Liver (tissue), 9 donors: Measurements from ENCODE around the gene THBD. TPM values are rescaled to one million over a fixed set of nuclear protein-coding genes. Genes with fewer than 3 reads are reported as not detected.

Experiments
- DNase-seq: peaks from one replicate; pipeline ENCODE4 v3.0.0-alpha.2; 2017; ENCODE audit warnings: low spot score
- H3K27ac ChIP-seq, 2 donors: one replicate each; pipeline ENCODE4 v1.7.0; 2013; ENCODE audit warnings: inconsistent platforms in 2 of 2, low read length in 2 of 2, control low read depth in 1 of 2, low read depth in 1 of 2, mild to moderate bottlenecking in 1 of 2
- H3K27me3 ChIP-seq, 4 donors: one replicate each; pipeline versions ENCODE4 v1.6.1 to v1.7.0; 2013; ENCODE audit warnings: low read length in 3 of 4, inconsistent platforms in 1 of 4, mild to moderate bottlenecking in 1 of 4, moderate library complexity in 1 of 4; ENCODE audit not compliant: control insufficient read depth in 4 of 4, insufficient read depth in 4 of 4
- H3K36me3 ChIP-seq, 4 donors: one replicate each; pipeline versions ENCODE4 v1.6.1 to v1.7.0; 2013; ENCODE audit warnings: low read length in 3 of 4, mild to moderate bottlenecking in 3 of 4, low read depth in 1 of 4, moderate library complexity in 1 of 4; ENCODE audit not compliant: control insufficient read depth in 4 of 4, insufficient read depth in 3 of 4
- H3K4me1 ChIP-seq, 4 donors: one replicate each; pipeline versions ENCODE4 v1.6.1 to v1.7.0; 2013; ENCODE audit warnings: low read length in 3 of 4, mild to moderate bottlenecking in 3 of 4, moderate library complexity in 1 of 4; ENCODE audit not compliant: control insufficient read depth in 4 of 4, insufficient read depth in 4 of 4
- H3K4me3 ChIP-seq, 3 donors: one replicate each; pipeline versions ENCODE4 v1.6.1 to v1.7.0; 2013; ENCODE audit warnings: low read length in 3 of 3, control low read depth in 1 of 3, low read depth in 1 of 3, mild to moderate bottlenecking in 1 of 3
- H3K9ac ChIP-seq, 2 donors: one replicate each; pipeline ENCODE4 v1.7.0; 2013; ENCODE audit warnings: low read length in 2 of 2, mild to moderate bottlenecking in 2 of 2, moderate library complexity in 2 of 2, control low read depth in 1 of 2, low read depth in 1 of 2
- H3K9me3 ChIP-seq, 4 donors: one replicate each; pipeline versions ENCODE4 v1.6.1 to v1.7.0; 2013; ENCODE audit warnings: low read length in 3 of 4; ENCODE audit not compliant: control insufficient read depth in 4 of 4
- FOXA2 ChIP-seq: IDR thresholded peaks from 2 replicates; pipeline ENCODE4 v1.6.1; 2016; ENCODE audit warnings: antibody characterized with exemption
- GABPA ChIP-seq, 2 donors: IDR thresholded peaks in 1 of 2; conservative IDR thresholded peaks in 1 of 2; 2 replicates each; pipeline ENCODE4 v1.6.1; 2016; ENCODE audit warnings: antibody characterized with exemption in 2 of 2, mild to moderate bottlenecking in 1 of 2, moderate library complexity in 1 of 2
- JUND ChIP-seq, 2 donors: IDR thresholded peaks; 2 replicates each; pipeline ENCODE4 v1.6.1; 2016; ENCODE audit warnings: antibody characterized with exemption in 2 of 2
- RAD21 ChIP-seq, 2 donors: IDR thresholded peaks; 2 replicates each; pipeline ENCODE4 v1.6.1; 2016; ENCODE audit warnings: antibody characterized with exemption in 2 of 2, mild to moderate bottlenecking in 2 of 2
- RXRA ChIP-seq, 2 donors: IDR thresholded peaks; 2 replicates each; pipeline ENCODE4 v1.6.1; 2017 to 2018; ENCODE audit warnings: antibody characterized with exemption in 2 of 2, mild to moderate bottlenecking in 1 of 2
- TAF1 ChIP-seq: conservative IDR thresholded peaks from 2 replicates; pipeline ENCODE4 v1.6.1; 2016; ENCODE audit warnings: antibody characterized with exemption, mild to moderate bottlenecking
- WGBS: extraction: QIAGEN DNeasy Blood & Tissue Kit; methylation state at CpG from one replicate; pipeline ENCODE4 v1.1.7; 2013; 5-methylcytosine and 5-hydroxymethylcytosine counted together
- polyA plus RNA-seq, 2 donors: library from polyadenylated mRNA; stranded (reverse) in 1 of 2; unstranded in 1 of 2; fragments of 200-250 nt in 1 of 2; fragments of >200 nt in 1 of 2; fragmentation: Nextera tagmentation in 1 of 2; extraction: Ambion mirVana in 1 of 2; gene quantifications; one replicate each; pipeline versions ENCODE4 v1.2.1 to v1.2.3, GENCODE V29; 2013 to 2015
- total RNA-seq, 2 donors: library from RNA; depleted of rRNA; stranded (reverse); fragments of >200 nt; gene quantifications; one replicate each; pipeline ENCODE4 v1.2.3, GENCODE V29; 2014
- TF ChIP-seq, protein P1 (sequence below): IDR thresholded peaks from 2 replicates; pipeline ENCODE4 v1.6.1; 2016; ENCODE audit warnings: antibody characterized with exemption, mild to moderate bottlenecking
- TF ChIP-seq, protein P2 (sequence below): IDR thresholded peaks from 2 replicates; pipeline ENCODE4 v1.6.1; 2016; ENCODE audit warnings: antibody characterized with exemption
- TF ChIP-seq, protein P3 (sequence below): fragments of 150-350 bp; IDR thresholded peaks from 2 replicates; pipeline ENCODE4 v1.5.1; 2017; ENCODE audit warnings: improper control_type of control experiment, low read depth, low read length; ENCODE audit not compliant: missing input control
- TF ChIP-seq, protein P4 (sequence below): IDR thresholded peaks from 2 replicates; pipeline ENCODE4 v1.6.1; 2016; ENCODE audit warnings: antibody characterized with exemption
- donor health status: healthy.
- donor health status: healthy.
- donor health status: healthy.
- donor health status: healthy.
- donor health status: healthy.

The THBD gene
- total and polyA plus RNA-seq, 4 donors, result 1.4 to 6.6 (median 3.1) TPM

DNA sequence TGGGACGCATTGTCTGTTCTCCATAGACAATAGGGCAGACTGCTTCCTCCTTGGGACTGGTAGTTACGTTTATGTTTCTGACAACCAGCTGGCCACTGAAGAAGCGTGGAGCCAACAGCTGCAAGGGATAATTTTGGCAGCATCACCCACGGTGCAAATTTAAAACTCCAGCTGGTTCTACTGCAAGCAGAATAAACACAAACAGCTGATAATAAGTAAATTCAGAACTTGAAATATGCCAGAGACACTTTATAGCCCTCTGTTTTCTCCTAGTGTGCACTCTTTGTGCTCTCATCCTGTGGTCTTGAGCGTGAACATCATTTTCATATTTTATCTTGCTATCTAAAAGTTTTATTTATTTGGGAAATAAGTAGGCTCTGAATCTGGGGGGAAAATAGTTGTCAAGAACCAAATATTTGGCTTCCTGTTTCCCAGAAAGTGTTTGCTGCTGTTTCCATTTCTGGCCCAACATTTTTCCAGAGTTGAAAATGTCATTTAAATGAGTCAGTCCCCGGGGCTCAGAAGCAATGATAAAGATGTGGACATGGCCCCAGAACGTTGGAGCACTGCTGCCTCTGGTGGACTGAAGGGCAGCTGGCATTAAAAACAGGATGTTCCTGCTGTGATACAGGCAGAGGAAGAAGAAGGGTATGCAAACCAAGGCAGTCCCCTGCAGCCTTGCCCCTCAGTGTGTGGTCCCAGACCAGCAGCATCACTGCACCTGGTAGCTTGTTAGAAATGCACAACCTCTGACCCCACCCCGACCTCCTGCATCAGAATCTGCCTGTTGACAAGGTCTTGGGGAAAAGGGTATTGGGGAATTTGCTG, 12.5 kb upstream of the THBD start (continued):
- TF ChIP-seq, protein P1, sequence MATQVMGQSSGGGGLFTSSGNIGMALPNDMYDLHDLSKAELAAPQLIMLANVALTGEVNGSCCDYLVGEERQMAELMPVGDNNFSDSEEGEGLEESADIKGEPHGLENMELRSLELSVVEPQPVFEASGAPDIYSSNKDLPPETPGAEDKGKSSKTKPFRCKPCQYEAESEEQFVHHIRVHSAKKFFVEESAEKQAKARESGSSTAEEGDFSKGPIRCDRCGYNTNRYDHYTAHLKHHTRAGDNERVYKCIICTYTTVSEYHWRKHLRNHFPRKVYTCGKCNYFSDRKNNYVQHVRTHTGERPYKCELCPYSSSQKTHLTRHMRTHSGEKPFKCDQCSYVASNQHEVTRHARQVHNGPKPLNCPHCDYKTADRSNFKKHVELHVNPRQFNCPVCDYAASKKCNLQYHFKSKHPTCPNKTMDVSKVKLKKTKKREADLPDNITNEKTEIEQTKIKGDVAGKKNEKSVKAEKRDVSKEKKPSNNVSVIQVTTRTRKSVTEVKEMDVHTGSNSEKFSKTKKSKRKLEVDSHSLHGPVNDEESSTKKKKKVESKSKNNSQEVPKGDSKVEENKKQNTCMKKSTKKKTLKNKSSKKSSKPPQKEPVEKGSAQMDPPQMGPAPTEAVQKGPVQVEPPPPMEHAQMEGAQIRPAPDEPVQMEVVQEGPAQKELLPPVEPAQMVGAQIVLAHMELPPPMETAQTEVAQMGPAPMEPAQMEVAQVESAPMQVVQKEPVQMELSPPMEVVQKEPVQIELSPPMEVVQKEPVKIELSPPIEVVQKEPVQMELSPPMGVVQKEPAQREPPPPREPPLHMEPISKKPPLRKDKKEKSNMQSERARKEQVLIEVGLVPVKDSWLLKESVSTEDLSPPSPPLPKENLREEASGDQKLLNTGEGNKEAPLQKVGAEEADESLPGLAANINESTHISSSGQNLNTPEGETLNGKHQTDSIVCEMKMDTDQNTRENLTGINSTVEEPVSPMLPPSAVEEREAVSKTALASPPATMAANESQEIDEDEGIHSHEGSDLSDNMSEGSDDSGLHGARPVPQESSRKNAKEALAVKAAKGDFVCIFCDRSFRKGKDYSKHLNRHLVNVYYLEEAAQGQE, result no peak
- TF ChIP-seq, protein P2, sequence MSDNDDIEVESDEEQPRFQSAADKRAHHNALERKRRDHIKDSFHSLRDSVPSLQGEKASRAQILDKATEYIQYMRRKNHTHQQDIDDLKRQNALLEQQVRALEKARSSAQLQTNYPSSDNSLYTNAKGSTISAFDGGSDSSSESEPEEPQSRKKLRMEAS, result no peak

DNA sequence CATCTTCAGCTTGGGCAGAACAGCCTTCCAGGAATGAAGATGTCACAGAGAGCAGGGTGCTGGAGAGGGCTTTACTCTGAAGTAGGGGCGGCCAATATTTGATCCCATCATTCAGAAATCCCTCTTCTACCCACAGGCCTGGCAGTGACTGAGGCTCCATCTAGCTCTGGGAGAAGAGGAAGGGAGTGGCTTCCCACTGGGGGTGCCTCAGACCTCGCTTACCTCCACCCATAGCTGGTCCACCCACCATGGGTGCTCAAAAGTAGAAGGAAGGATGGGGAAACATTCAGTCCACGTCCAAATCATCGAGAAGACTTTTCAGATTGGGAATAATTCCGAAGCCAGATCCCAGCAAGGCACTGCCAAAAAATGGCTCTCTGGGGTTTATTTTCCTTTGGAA, 11.8 kb upstream of the THBD start:
- no peaks in the 10 kb centered on the region for H3K4me1 ChIP-seq

More for the DNA sequence above, 11.8 kb upstream of the THBD start:
- Histone ChIP-seq H3K27me3 (peaks cover 0 to 2% (median under 1%) of the 10 kb centered on the region in 4 donors), H3K9me3 (peaks cover 0 to 5% (median 2%) of the 10 kb centered on the region in 4 donors), H3K36me3 (no peaks in the 10 kb centered on the region), H3K9ac (no peak overlapping the region), H3K27ac (peak overlapping the region in 1 of 2 donors; percentile 50), H3K4me3 (no peak overlapping the region)
- WGBS, result 71% methylated on average over 5 of the region's 5 CpGs
- DNase-seq, result no peak
- TF ChIP-seq FOXA2 (no peak), JUND (IDR thresholded peaks at IDR 0.05) (no peak), RXRA (IDR thresholded peaks at IDR 0.05) (no peak), GABPA (IDR thresholded peaks at IDR 0.05 in 1 of 2, conservative IDR thresholded peaks at IDR 0.05 in 1 of 2) (no peak), TAF1 (no peak), RAD21 (IDR thresholded peaks at IDR 0.05) (no peak)
- TF ChIP-seq, protein P3, sequence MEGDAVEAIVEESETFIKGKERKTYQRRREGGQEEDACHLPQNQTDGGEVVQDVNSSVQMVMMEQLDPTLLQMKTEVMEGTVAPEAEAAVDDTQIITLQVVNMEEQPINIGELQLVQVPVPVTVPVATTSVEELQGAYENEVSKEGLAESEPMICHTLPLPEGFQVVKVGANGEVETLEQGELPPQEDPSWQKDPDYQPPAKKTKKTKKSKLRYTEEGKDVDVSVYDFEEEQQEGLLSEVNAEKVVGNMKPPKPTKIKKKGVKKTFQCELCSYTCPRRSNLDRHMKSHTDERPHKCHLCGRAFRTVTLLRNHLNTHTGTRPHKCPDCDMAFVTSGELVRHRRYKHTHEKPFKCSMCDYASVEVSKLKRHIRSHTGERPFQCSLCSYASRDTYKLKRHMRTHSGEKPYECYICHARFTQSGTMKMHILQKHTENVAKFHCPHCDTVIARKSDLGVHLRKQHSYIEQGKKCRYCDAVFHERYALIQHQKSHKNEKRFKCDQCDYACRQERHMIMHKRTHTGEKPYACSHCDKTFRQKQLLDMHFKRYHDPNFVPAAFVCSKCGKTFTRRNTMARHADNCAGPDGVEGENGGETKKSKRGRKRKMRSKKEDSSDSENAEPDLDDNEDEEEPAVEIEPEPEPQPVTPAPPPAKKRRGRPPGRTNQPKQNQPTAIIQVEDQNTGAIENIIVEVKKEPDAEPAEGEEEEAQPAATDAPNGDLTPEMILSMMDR, result no peak
- TF ChIP-seq, protein P1, result no peak
- TF ChIP-seq, protein P2, result no peak
- TF ChIP-seq, protein P4, sequence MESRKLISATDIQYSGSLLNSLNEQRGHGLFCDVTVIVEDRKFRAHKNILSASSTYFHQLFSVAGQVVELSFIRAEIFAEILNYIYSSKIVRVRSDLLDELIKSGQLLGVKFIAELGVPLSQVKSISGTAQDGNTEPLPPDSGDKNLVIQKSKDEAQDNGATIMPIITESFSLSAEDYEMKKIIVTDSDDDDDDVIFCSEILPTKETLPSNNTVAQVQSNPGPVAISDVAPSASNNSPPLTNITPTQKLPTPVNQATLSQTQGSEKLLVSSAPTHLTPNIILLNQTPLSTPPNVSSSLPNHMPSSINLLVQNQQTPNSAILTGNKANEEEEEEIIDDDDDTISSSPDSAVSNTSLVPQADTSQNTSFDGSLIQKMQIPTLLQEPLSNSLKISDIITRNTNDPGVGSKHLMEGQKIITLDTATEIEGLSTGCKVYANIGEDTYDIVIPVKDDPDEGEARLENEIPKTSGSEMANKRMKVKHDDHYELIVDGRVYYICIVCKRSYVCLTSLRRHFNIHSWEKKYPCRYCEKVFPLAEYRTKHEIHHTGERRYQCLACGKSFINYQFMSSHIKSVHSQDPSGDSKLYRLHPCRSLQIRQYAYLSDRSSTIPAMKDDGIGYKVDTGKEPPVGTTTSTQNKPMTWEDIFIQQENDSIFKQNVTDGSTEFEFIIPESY, result no peak
